SK-N-SH (cell line): ENCODE measurements around the gene TCF25. TPM values are rescaled to one million over a fixed set of nuclear protein-coding genes. Genes with fewer than 3 reads are reported as not detected.

Experiments used
- CTCF ChIA-PET: fragments of 300-600, 350-600 bp; formaldehyde crosslinking; extraction: SDS; loops from one replicate; lab custom pipeline; 2021; lab: Yijun Ruan, JAX
- POLR2A ChIA-PET: fragments of 350-600 bp; sonication (Branson Sonifier 250); formaldehyde crosslinking; extraction: SDS; loops from one replicate; lab custom pipeline; 2020; ENCODE audit warnings: antibody characterized with exemption, inconsistent platforms; lab: Yijun Ruan, JAX
- DNase-seq: peaks from one replicate; pipeline ENCODE4 v3.0.0; 2012
- H2AFZ ChIP-seq: fragments of 200-600 bp; sonication (generic); 2 replicates; pipeline ENCODE4 v1.8.1; 2016; ENCODE audit warnings: antibody characterized with exemption, mild to moderate bottlenecking, low read depth
- H3F3A ChIP-seq: fragments of 200-600 bp; sonication (generic); replicated peaks from 2 replicates; pipeline ENCODE3; 2016; ENCODE audit warnings: antibody characterized with exemption, mild to moderate bottlenecking; ENCODE audit not compliant: insufficient read depth
- H3K27ac ChIP-seq, 2 experiments: fragments of 200-500 bp in 1 of 2; fragments of 200-600 bp in 1 of 2; sonication (Bioruptor generic) in 1 of 2; sonication (generic), shearing (Covaris generic) in 1 of 2; 2 replicates each; pipeline versions ENCODE4 v1.5.1 to v1.6.1; 2014 to 2016; ENCODE audit warnings: low read depth in 2 of 2, inconsistent platforms in 1 of 2, low read length in 1 of 2, mild to moderate bottlenecking in 1 of 2, mixed read lengths in 1 of 2
- H3K27me3 ChIP-seq: fragments of 200-600 bp; sonication (generic), shearing (Covaris generic); 2 replicates; pipeline ENCODE4 v1.6.1; 2016; ENCODE audit warnings: mixed run types; ENCODE audit not compliant: insufficient read depth
- H3K36me3 ChIP-seq, 2 experiments: fragments of 200-500 bp in 1 of 2; fragments of 200-600 bp in 1 of 2; sonication (Bioruptor generic) in 1 of 2; sonication (generic) in 1 of 2; replicated peaks in 1 of 2; 2 replicates each; pipeline versions ENCODE3 to v1.5.1; 2014 to 2016; ENCODE audit warnings: low read length in 1 of 2, mild to moderate bottlenecking in 1 of 2; ENCODE audit not compliant: insufficient read depth in 2 of 2, control insufficient read depth in 1 of 2
- H3K4me1 ChIP-seq, 2 experiments: fragments of 200-500 bp in 1 of 2; fragments of 200-600 bp in 1 of 2; sonication (Bioruptor generic) in 1 of 2; sonication (generic), shearing (Covaris generic) in 1 of 2; 2 replicates each; pipeline versions ENCODE4 v1.5.1 to v1.6.1; 2014 to 2016; ENCODE audit warnings: low read depth in 1 of 2, low read length in 1 of 2, mixed run types in 1 of 2; ENCODE audit not compliant: insufficient read depth in 2 of 2, control insufficient read depth in 1 of 2
- H3K4me2 ChIP-seq: fragments of 200-600 bp; sonication (generic), shearing (Covaris generic); 2 replicates; pipeline ENCODE4 v1.6.1; 2017; ENCODE audit warnings: mixed run types
- H3K4me3 ChIP-seq, 2 experiments: fragments of 200-500 bp in 1 of 2; fragments of 200-600 bp in 1 of 2; sonication (Bioruptor generic) in 1 of 2; sonication (generic), shearing (Covaris generic) in 1 of 2; 2 replicates each; pipeline versions ENCODE4 v1.5.1 to v1.8.1; 2014 to 2016; ENCODE audit warnings: low read depth in 2 of 2, inconsistent platforms in 1 of 2, low read length in 1 of 2, mild to moderate bottlenecking in 1 of 2, mixed read lengths in 1 of 2, moderate library complexity in 1 of 2
- H3K79me2 ChIP-seq: fragments of 200-600 bp; sonication (generic); 2 replicates; pipeline ENCODE4 v1.8.1; 2017; ENCODE audit warnings: mild to moderate bottlenecking; ENCODE audit not compliant: insufficient read depth
- H3K9ac ChIP-seq: fragments of 200-600 bp; sonication (generic); 2 replicates; pipeline ENCODE4 v1.6.1; 2017; ENCODE audit warnings: mixed run types
- H3K9me2 ChIP-seq: fragments of 200-600 bp; sonication (generic); 2 replicates; pipeline ENCODE4 v1.6.1; 2017; ENCODE audit warnings: mixed run types
- H3K9me3 ChIP-seq: fragments of 200-600 bp; sonication (generic); 2 replicates; pipeline ENCODE4 v1.6.1; 2017; ENCODE audit warnings: mixed run types, mild to moderate bottlenecking, moderate library complexity
- H4K20me1 ChIP-seq: fragments of 200-600 bp; sonication (generic); 2 replicates; pipeline ENCODE4 v1.6.1; 2017; ENCODE audit warnings: mild to moderate bottlenecking, mixed run types; ENCODE audit not compliant: insufficient read depth
- EP300 ChIP-seq, 2 experiments: IDR thresholded peaks; 2 replicates each; pipeline versions ENCODE4 v1.4.0 to v1.6.1; 2012; ENCODE audit warnings: borderline replicate concordance in 1 of 2, low read depth in 1 of 2, low read length in 1 of 2
- EZH2phosphoT487 ChIP-seq: fragments of 200-600 bp; sonication (generic); IDR thresholded peaks from 2 replicates; pipeline ENCODE4 v1.6.1; 2017; ENCODE audit warnings: low read depth, mixed run types, mild to moderate bottlenecking, antibody characterized with exemption, moderate library complexity, borderline replicate concordance
- FOXJ3 ChIP-seq: sonication (generic); formaldehyde crosslinking; IDR thresholded peaks from 2 replicates; pipeline ENCODE4 v1.5.1; 2020; ENCODE audit warnings: mild to moderate bottlenecking, missing genetic modification reagents
- JUND ChIP-seq: IDR thresholded peaks from 2 replicates; pipeline ENCODE4 v1.4.0; 2012
- MEF2A ChIP-seq: IDR thresholded peaks from 2 replicates; pipeline ENCODE4 v1.4.0; 2012; ENCODE audit warnings: low read depth, borderline replicate concordance
- PBX3 ChIP-seq: IDR thresholded peaks from 2 replicates; pipeline ENCODE4; 2012
- POLR2AphosphoS5 ChIP-seq: IDR thresholded peaks from 2 replicates; pipeline ENCODE4 v1.6.1; 2012; ENCODE audit warnings: low read depth, low read length
- RFX5 ChIP-seq: IDR thresholded peaks from 2 replicates; pipeline ENCODE4 v1.6.1; 2012; ENCODE audit warnings: mild to moderate bottlenecking, improper control_type of control experiment, low read length
- SIN3A ChIP-seq: IDR thresholded peaks from 2 replicates; pipeline ENCODE4 v1.6.1; 2012; ENCODE audit warnings: low read depth, mild to moderate bottlenecking, low read length, moderate library complexity, borderline replicate concordance
- TAF1 ChIP-seq: IDR thresholded peaks from 2 replicates; pipeline ENCODE4 v1.6.1; 2012; ENCODE audit warnings: low read depth, mild to moderate bottlenecking, low read length, moderate library complexity, borderline replicate concordance
- WGBS: methylation state at CpG from one replicate; pipeline ENCODE4 v1.1.6; 2017; ENCODE audit warnings: low lambda C conversion rate; 5-methylcytosine and 5-hydroxymethylcytosine counted together
- polyA plus RNA-seq, 3 experiments: library from polyadenylated mRNA; depleted of rRNA; stranded (reverse); fragments of >200 nt; gene quantifications; 2 replicates each; pipeline ENCODE4 v1.2.3, GENCODE V29; 2012
- TF ChIP-seq, protein P1 (sequence below): fragments of 150-350 bp; IDR thresholded peaks from 2 replicates; pipeline ENCODE4 v1.6.1; 2016; ENCODE audit warnings: mild to moderate bottlenecking, low read depth, low read length
- TF ChIP-seq, protein P2 (sequence below): IDR thresholded peaks from 2 replicates; pipeline ENCODE4 v1.6.1; 2012; ENCODE audit warnings: mild to moderate bottlenecking, low read depth, low read length, moderate library complexity

The TCF25 gene
- polyA plus RNA-seq, 1 of the 3 experiments (the other 2 are of a cell fraction) = 208 TPM

GRCh38 chr16:89911375-89911774 is 38.0 kb downstream of the TCF25 start:
- no peaks in the 10 kb centered on the region for H3K27me3 ChIP-seq
- H4K20me1 ChIP-seq = no peaks in the 10 kb centered on the region
- DNase-seq = no peak
- 95% methylated on average over 11 of the region's 14 CpGs for WGBS
- no peaks in the 10 kb centered on the region for H3K9me3 ChIP-seq
- CTCF ChIA-PET = interaction anchor here (1.0 to 7.0 kb wide), 6 partner anchors 7 to 187 kb away, joined by 3 to 53 read pairs (median 8); partner anchors contain the start of genes MC1R, TCF25 and TUBB3
- H3K79me2 ChIP-seq = no peaks in the 10 kb centered on the region
- POLR2A ChIA-PET = interaction anchor here (0.7 kb wide), 1 partner anchor 13 kb away, joined by 3 read pairs; no protein-coding TSS in a partner anchor
- TF ChIP-seq EZH2phosphoT487 (no peak), POLR2AphosphoS5 (no peak), SIN3A (no peak), RFX5 (no peak), JUND (no peak), MEF2A (no peak), FOXJ3 (CRISPR knock-in tag) (no peak), TAF1 (no peak), PBX3 (no peak), EP300 (IDR thresholded peaks at IDR 0.05; ENCODE audit: borderline replicate concordance in 1 of 2, low read depth in 1 of 2, low read length in 1 of 2) (no peak)
- TF ChIP-seq, protein P1, sequence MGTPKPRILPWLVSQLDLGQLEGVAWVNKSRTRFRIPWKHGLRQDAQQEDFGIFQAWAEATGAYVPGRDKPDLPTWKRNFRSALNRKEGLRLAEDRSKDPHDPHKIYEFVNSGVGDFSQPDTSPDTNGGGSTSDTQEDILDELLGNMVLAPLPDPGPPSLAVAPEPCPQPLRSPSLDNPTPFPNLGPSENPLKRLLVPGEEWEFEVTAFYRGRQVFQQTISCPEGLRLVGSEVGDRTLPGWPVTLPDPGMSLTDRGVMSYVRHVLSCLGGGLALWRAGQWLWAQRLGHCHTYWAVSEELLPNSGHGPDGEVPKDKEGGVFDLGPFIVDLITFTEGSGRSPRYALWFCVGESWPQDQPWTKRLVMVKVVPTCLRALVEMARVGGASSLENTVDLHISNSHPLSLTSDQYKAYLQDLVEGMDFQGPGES = no peak
- TF ChIP-seq, protein P2, sequence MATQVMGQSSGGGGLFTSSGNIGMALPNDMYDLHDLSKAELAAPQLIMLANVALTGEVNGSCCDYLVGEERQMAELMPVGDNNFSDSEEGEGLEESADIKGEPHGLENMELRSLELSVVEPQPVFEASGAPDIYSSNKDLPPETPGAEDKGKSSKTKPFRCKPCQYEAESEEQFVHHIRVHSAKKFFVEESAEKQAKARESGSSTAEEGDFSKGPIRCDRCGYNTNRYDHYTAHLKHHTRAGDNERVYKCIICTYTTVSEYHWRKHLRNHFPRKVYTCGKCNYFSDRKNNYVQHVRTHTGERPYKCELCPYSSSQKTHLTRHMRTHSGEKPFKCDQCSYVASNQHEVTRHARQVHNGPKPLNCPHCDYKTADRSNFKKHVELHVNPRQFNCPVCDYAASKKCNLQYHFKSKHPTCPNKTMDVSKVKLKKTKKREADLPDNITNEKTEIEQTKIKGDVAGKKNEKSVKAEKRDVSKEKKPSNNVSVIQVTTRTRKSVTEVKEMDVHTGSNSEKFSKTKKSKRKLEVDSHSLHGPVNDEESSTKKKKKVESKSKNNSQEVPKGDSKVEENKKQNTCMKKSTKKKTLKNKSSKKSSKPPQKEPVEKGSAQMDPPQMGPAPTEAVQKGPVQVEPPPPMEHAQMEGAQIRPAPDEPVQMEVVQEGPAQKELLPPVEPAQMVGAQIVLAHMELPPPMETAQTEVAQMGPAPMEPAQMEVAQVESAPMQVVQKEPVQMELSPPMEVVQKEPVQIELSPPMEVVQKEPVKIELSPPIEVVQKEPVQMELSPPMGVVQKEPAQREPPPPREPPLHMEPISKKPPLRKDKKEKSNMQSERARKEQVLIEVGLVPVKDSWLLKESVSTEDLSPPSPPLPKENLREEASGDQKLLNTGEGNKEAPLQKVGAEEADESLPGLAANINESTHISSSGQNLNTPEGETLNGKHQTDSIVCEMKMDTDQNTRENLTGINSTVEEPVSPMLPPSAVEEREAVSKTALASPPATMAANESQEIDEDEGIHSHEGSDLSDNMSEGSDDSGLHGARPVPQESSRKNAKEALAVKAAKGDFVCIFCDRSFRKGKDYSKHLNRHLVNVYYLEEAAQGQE = no peak
- peaks cover 0 to 3% of the 10 kb centered on the region in 2 experiments; a peak in 1 of 4 replicates for H3K4me1 ChIP-seq
- H3F3A ChIP-seq = peaks cover 11% of the 10 kb centered on the region
- no peak overlapping the region for H3K4me3 ChIP-seq
- no peak overlapping the region for H2AFZ ChIP-seq
- no peaks in the 10 kb centered on the region for H3K9me2 ChIP-seq
- no peak overlapping the region for H3K4me2 ChIP-seq
- H3K9ac ChIP-seq = no peak overlapping the region
- H3K27ac ChIP-seq = no peak overlapping the region
- peaks cover 16 to 32% of the 10 kb centered on the region in 2 experiments for H3K36me3 ChIP-seq
